GM12801 (cell line): ENCODE measurements around the gene GRB2.

Experiments
- TF ChIP-seq, protein P1 (sequence below): IDR thresholded peaks from one replicate; pipeline ENCODE4 v1.5.1; 2011; ENCODE audit warnings: control low read depth; ENCODE audit not compliant: insufficient read length; ENCODE audit errors: extremely low read depth

GRB2 gene

DNA sequence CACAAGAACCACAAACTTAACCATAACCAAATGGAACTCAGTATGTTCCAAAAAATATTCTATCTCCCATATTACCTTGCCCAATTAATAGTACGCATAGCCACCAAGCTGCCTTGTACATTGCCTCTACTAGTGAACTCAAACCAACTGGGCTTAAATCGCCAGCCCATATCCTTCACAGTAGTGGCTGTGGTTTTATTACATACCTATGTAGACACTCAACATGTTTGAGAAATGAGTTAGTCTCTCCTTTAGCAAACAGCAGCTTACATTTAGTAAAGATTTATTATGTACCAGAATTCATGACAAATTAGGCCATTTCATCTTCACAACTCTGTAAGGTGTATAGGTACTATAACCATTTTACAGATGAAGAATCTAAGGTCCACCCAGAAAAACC, 41.4 kb downstream of the GRB2 start:
- TF ChIP-seq, protein P1, sequence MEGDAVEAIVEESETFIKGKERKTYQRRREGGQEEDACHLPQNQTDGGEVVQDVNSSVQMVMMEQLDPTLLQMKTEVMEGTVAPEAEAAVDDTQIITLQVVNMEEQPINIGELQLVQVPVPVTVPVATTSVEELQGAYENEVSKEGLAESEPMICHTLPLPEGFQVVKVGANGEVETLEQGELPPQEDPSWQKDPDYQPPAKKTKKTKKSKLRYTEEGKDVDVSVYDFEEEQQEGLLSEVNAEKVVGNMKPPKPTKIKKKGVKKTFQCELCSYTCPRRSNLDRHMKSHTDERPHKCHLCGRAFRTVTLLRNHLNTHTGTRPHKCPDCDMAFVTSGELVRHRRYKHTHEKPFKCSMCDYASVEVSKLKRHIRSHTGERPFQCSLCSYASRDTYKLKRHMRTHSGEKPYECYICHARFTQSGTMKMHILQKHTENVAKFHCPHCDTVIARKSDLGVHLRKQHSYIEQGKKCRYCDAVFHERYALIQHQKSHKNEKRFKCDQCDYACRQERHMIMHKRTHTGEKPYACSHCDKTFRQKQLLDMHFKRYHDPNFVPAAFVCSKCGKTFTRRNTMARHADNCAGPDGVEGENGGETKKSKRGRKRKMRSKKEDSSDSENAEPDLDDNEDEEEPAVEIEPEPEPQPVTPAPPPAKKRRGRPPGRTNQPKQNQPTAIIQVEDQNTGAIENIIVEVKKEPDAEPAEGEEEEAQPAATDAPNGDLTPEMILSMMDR = no peak

GRCh38 chr17:75361996-75362395, 43.5 kb downstream of the GRB2 start:
- TF ChIP-seq, protein P1 = no peak

- TF ChIP-seq, protein P1 = no peak
Observed at GRCh38 chr17:75361344-75361743, 44.1 kb downstream of the GRB2 start.

- TF ChIP-seq, protein P1 = no peak
Observed at GRCh38 chr17:75356260-75356937, 49.1 kb downstream of the GRB2 start.

GRCh38 chr17:75353176-75353575, 52.3 kb downstream of the GRB2 start:
- TF ChIP-seq, protein P1 = no peak

DNA sequence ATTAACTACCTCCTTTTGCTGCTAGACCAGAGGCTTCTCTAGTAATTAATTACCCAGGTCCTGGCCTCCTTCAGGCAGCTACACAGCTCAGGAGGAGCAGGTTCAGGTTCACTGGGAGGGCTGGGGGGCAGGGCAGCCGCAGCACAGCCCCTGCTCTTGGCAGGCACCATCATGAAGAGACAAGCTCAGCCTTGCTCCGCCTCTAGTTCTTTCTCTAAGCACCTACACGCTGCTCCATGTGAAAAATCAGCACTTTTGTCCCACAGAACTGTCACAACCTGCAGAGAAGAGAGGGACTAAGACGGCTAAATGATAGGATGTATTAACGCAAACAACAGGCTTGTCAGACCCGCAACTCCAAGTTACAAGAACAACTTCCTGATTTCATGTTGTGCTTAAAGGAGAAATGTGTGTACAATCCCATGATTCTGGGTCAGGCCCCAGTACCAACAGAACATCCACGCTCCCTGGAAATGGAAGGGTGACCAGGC, 53.4 kb downstream of the GRB2 start:
- TF ChIP-seq, protein P1 = no peak

DNA sequence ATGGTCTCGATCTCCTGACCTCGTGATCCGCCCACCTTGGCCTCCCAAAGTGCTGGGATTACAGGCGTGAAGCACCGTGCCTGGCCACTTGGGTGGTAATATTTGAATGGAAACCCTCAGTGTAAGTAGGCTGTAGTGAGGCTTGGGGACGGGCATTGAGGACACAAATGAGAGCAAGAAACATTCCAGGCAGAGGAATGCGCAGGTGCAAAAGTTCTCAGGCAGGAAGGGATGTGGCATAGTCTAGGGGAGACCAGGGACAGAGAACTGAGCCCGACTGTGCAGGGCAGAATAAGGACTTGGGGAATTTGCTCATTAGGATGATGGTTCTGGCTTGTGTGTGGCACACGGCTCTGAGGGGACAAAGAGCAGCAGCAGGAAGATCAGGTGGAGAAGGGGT, 54.8 kb downstream of the GRB2 start:
- TF ChIP-seq, protein P1 = no peak
